NCI-H774 (cell line): ENCODE data around the gene GULP1.

Source experiments
- DNase-seq: peaks from one replicate; lab custom pipeline; 2025; lab: John Stamatoyannopoulos, UW

Gene GULP1

GRCh38 chr2:188367164-188367563, 75.5 kb downstream of the GULP1 start:
- peak; percentile 83 for DNase-seq

- DNase-seq, result no peak
These were observed 77.7 kb downstream of the GULP1 start for GRCh38 chr2:188369365-188369764.

GRCh38 chr2:188378371-188378950, 86.8 kb downstream of the GULP1 start:
- no peak for DNase-seq

GRCh38 chr2:188379748-188380147, 88.1 kb downstream of the GULP1 start:
- DNase-seq, result no peak

- DNase-seq, result no peak
These were observed 88.6 kb downstream of the GULP1 start for GRCh38 chr2:188380280-188380679.

- DNase-seq, result peak; percentile 10
These were observed 89.9 kb downstream of the GULP1 start for GRCh38 chr2:188381614-188382013.

GRCh38 chr2:188382107-188382506, 90.4 kb downstream of the GULP1 start:
- DNase-seq, result no peak

- DNase-seq, result no peak
These were observed 91.5 kb downstream of the GULP1 start for GRCh38 chr2:188383158-188383557.

- DNase-seq, result no peak
These were observed 94.2 kb downstream of the GULP1 start for GRCh38 chr2:188385857-188386256.

- no peak for DNase-seq
These were observed 97.2 kb downstream of the GULP1 start for GRCh38 chr2:188388831-188389230.

GRCh38 chr2:188391354-188391753, 99.7 kb downstream of the GULP1 start:
- no peak for DNase-seq

GRCh38 chr2:188394931-188395472, 103.3 kb downstream of the GULP1 start:
- DNase-seq, result no peak

- no peak for DNase-seq
These were observed 104.4 kb downstream of the GULP1 start for GRCh38 chr2:188395903-188396689.

- no peak for DNase-seq
These were observed 107.5 kb downstream of the GULP1 start for GRCh38 chr2:188399159-188399558.

- no peak for DNase-seq
These were observed 112.0 kb downstream of the GULP1 start for GRCh38 chr2:188403676-188404075.

- DNase-seq, result no peak
These were observed 112.8 kb downstream of the GULP1 start for GRCh38 chr2:188404341-188405004.

GRCh38 chr2:188406414-188406813, 114.7 kb downstream of the GULP1 start:
- no peak for DNase-seq

GRCh38 chr2:188410504-188411235, 119.0 kb downstream of the GULP1 start:
- DNase-seq, result no peak

- no peak for DNase-seq
These were observed 120.5 kb downstream of the GULP1 start for GRCh38 chr2:188412190-188412589.

- DNase-seq, result no peak
These were observed 122.7 kb downstream of the GULP1 start for GRCh38 chr2:188414411-188414810.

GRCh38 chr2:188414869-188415753, 123.4 kb downstream of the GULP1 start:
- no peak for DNase-seq
